B cell (primary cell): ENCODE data around the gene NPAT. TPM values are rescaled to one million over a fixed set of nuclear protein-coding genes. Genes with fewer than 3 reads are reported as not detected.

ENCODE experiments used
- ATAC-seq: fragments of 200-7000 bp; cut with Tn5 transposase; one replicate; pipeline ENCODE4 v1.10.0; 2021; ENCODE audit warnings: low read depth, mild to moderate bottlenecking, moderate number of reproducible peaks, moderate library complexity
- CTCF ChIA-PET: fragments of 350-600 bp; sonication (Branson Sonifier 250); formaldehyde crosslinking; loops from one replicate; lab custom pipeline; 2021; ENCODE audit warnings: antibody characterized with exemption, inconsistent platforms; lab: Charles Lee
- POLR2A ChIA-PET: fragments of 350-600 bp; sonication (Branson Sonifier 250); formaldehyde crosslinking; loops from one replicate; lab custom pipeline; 2021; ENCODE audit warnings: antibody characterized with exemption; lab: Charles Lee
- DNase-seq: peaks from one replicate; pipeline ENCODE4 v3.0.0; 2013
- H2AFZ ChIP-seq: 2 replicates; pipeline ENCODE4 v1.6.1; 2012; ENCODE audit warnings: mild to moderate bottlenecking, low read depth, low read length; ENCODE audit not compliant: insufficient read depth, poor library complexity, severe bottlenecking
- H3K27ac ChIP-seq, 2 donors: 1 replicate in 1 of 2; 2 replicates in 1 of 2; pipeline ENCODE4 v1.5.1; 2012 to 2013; ENCODE audit warnings: low read length in 2 of 2, mild to moderate bottlenecking in 2 of 2, moderate library complexity in 1 of 2
- H3K27me3 ChIP-seq, 4 experiments: fragments of 200-600 bp in 1 of 4; sonication (generic) in 1 of 4; replicated peaks in 1 of 4; 1 replicate in 2 of 4; 2 replicates in 2 of 4; pipeline versions ENCODE4 v1.6.1 to v1.7.0; 2013 to 2016; ENCODE audit warnings: low read length in 3 of 4, mild to moderate bottlenecking in 2 of 4, mixed read lengths in 1 of 4, moderate library complexity in 1 of 4; ENCODE audit not compliant: insufficient read depth in 4 of 4, control insufficient read depth in 3 of 4; ENCODE audit errors: control extremely low read depth in 1 of 4
- H3K36me3 ChIP-seq, 2 experiments: replicated peaks in 1 of 2; 1 replicate in 1 of 2; 2 replicates in 1 of 2; pipeline versions ENCODE4 v1.6.1 to v1.7.1; 2013; ENCODE audit warnings: low read length in 1 of 2; ENCODE audit not compliant: insufficient read depth in 2 of 2, control insufficient read depth in 1 of 2; ENCODE audit errors: control extremely low read depth in 1 of 2, extremely low read depth in 1 of 2
- H3K4me1 ChIP-seq, 2 donors: fragments of 200-600 bp in 1 of 2; sonication (generic) in 1 of 2; 1 replicate in 1 of 2; 2 replicates in 1 of 2; pipeline versions ENCODE4 v1.5.1 to v1.6.1; 2013 to 2017; ENCODE audit warnings: low read length in 2 of 2; ENCODE audit not compliant: control insufficient read depth in 2 of 2, insufficient read depth in 2 of 2
- H3K4me2 ChIP-seq: replicated peaks from 2 replicates; pipeline ENCODE3; 2012; ENCODE audit warnings: mild to moderate bottlenecking, low read depth, low read length; ENCODE audit not compliant: poor library complexity, severe bottlenecking
- H3K4me3 ChIP-seq, 5 experiments: fragments of 200-600 bp in 1 of 5; sonication (generic) in 1 of 5; 1 replicate in 3 of 5; 2 replicates in 2 of 5; pipeline versions ENCODE4 v1.5.1 to v1.7.0; 2011 to 2016; ENCODE audit warnings: low read length in 4 of 5, mild to moderate bottlenecking in 4 of 5, low read depth in 2 of 5, control low read depth in 1 of 5, moderate library complexity in 1 of 5; ENCODE audit not compliant: insufficient read depth in 1 of 5; ENCODE audit errors: control extremely low read depth in 1 of 5, extremely low read depth in 1 of 5
- H3K79me2 ChIP-seq: fragments of 200-600 bp; sonication (generic); one replicate; pipeline ENCODE4 v1.6.0; 2016; ENCODE audit warnings: low read length; ENCODE audit not compliant: control insufficient read depth, insufficient read depth
- H3K9ac ChIP-seq: fragments of 200-600 bp; sonication (generic); 2 replicates; pipeline ENCODE4 v1.6.1; 2017; ENCODE audit warnings: mild to moderate bottlenecking, low read length, moderate library complexity
- H3K9me3 ChIP-seq, 3 donors: one replicate each; pipeline versions ENCODE4 v1.6.1 to v1.7.1; 2013; ENCODE audit warnings: low read length in 2 of 3; ENCODE audit not compliant: control insufficient read depth in 2 of 3, insufficient read depth in 1 of 3; ENCODE audit errors: control extremely low read depth in 1 of 3
- H4K20me1 ChIP-seq: 2 replicates; pipeline ENCODE4 v1.6.0; 2012; ENCODE audit warnings: mild to moderate bottlenecking, low read length; ENCODE audit not compliant: insufficient read depth, control insufficient read depth, poor library complexity, severe bottlenecking
- H3K27ac Mint-ChIP-seq: one replicate; pipeline ENCODE4 v1.8.0; 2021; ENCODE audit warnings: mixed read lengths
- H3K27me3 Mint-ChIP-seq: one replicate; pipeline ENCODE4 v1.8.0; 2021; ENCODE audit warnings: mixed read lengths
- H3K4me1 Mint-ChIP-seq: one replicate; pipeline ENCODE4 v1.8.0; 2021; ENCODE audit warnings: mixed read lengths
- H3K4me3 Mint-ChIP-seq: one replicate; pipeline ENCODE4 v1.8.0; 2021; ENCODE audit warnings: mixed read lengths
- H3K9me3 Mint-ChIP-seq: one replicate; pipeline ENCODE4 v1.8.0; 2022; ENCODE audit warnings: mixed read lengths; ENCODE audit not compliant: insufficient read depth
- CTCF ChIP-seq: fragments of 200-600 bp; IDR thresholded peaks from one replicate; pipeline ENCODE4 v1.8.0; 2022; ENCODE audit warnings: antibody characterized with exemption, mild to moderate bottlenecking
- EZH2 ChIP-seq: IDR thresholded peaks from 2 replicates; pipeline ENCODE4 v1.6.1; 2012; ENCODE audit warnings: borderline replicate concordance, low read depth, mild to moderate bottlenecking, moderate library complexity, low read length; ENCODE audit not compliant: insufficient read depth, poor library complexity, severe bottlenecking
- WGBS: methylation state at CpG from one replicate; pipeline ENCODE4 v1.1.5; 2013; ENCODE audit warnings: missing lambda C conversion rate; ENCODE audit not compliant: insufficient coverage; 5-methylcytosine and 5-hydroxymethylcytosine counted together
- intact Hi-C: fragments of 100-400 bp; cut with micrococcal nuclease; formaldehyde crosslinking; loops from one replicate; pipeline ENCODE4 v1.10.0; 2022
- polyA plus RNA-seq: library from polyadenylated mRNA; depleted of rRNA; stranded (reverse); fragments of >200 nt; gene quantifications from 2 replicates; pipeline ENCODE4 v1.2.3, GENCODE V29; 2012
- total RNA-seq, 2 donors: library from RNA; stranded (reverse); fragments of 120-200 nt in 1 of 2; gene quantifications; 1 replicate in 1 of 2; 2 replicates in 1 of 2; pipeline versions ENCODE4 v1.2.3 to v1.2.4, GENCODE V29; 2013 to 2022

The NPAT gene
- total and polyA plus RNA-seq, 2 donors (not counting 1 experiment from before 2014, with no cell fraction given) = 8.8 to 51.7 TPM

- no peak overlapping the region for H3K27ac Mint-ChIP-seq
Observed at GRCh38 chr11:108213784-108214183, 8.7 kb downstream of the NPAT start.

DNA sequence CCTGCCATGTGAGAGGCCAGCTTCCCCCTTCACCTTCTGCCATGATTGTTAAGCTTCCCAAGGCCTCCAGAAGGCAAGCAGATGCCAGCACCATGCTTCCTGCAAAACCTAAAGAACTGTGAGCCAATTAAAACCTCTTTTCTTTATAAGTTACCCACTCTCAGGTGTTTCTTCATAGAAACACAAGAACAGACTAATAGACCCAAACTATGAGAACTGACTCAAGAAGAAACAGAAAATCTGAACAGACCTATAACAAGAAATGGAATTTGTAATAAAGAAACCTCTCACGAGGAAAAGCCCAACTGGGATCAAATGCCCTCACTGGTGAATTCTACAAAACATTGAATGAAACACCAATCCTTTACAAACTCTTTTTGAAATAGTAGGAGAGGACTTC is 12.0 kb downstream of the NPAT start:
- H3K27me3 Mint-ChIP-seq = no peaks in the 10 kb centered on the region
- intact Hi-C loops = no loop called here
- H3K27ac Mint-ChIP-seq = peak overlapping the region; percentile 17
- CTCF ChIA-PET = no interaction called here
- peaks cover 11 to 70% of the 10 kb centered on the region in 2 experiments for H3K36me3 ChIP-seq
- no peaks in the 10 kb centered on the region for H3K27me3 ChIP-seq
- DNase-seq = no peak
- peaks cover 99% of the 10 kb centered on the region for H3K79me2 ChIP-seq
- POLR2A ChIA-PET = no interaction called here
- H3K4me1 ChIP-seq = no peaks in the 10 kb centered on the region
- no peak overlapping the region for H3K9ac ChIP-seq
- peaks cover 6 to 27% (median 23%) of the 10 kb centered on the region in 3 donors for H3K9me3 ChIP-seq
- H2AFZ ChIP-seq = no peak overlapping the region
- WGBS = no CpG with 5 or more reads among the region's 1 CpG
- TF ChIP-seq EZH2 (no peak), CTCF (no peak)
- ATAC-seq = no peak
- H3K4me1 Mint-ChIP-seq = peaks cover 29% of the 10 kb centered on the region
- H3K4me2 ChIP-seq = no peak overlapping the region
- no peak overlapping the region for H3K4me3 ChIP-seq
- no peak overlapping the region for H3K27ac ChIP-seq
- H3K4me3 Mint-ChIP-seq = no peak overlapping the region
- H3K9me3 Mint-ChIP-seq = peaks cover 3% of the 10 kb centered on the region
- H4K20me1 ChIP-seq = peaks cover 54% of the 10 kb centered on the region

More at GRCh38 chr11:108213784-108214183, 8.7 kb downstream of the NPAT start:
- H3K9me3 Mint-ChIP-seq = no peaks in the 10 kb centered on the region
- POLR2A ChIA-PET = no interaction called here
- H3K27ac ChIP-seq = no peak overlapping the region
- peaks cover 5 to 7% of the 10 kb centered on the region in 2 donors for H3K4me1 ChIP-seq
- peaks cover 3 to 49% of the 10 kb centered on the region in 2 experiments for H3K36me3 ChIP-seq
- peaks cover 45% of the 10 kb centered on the region for H3K4me1 Mint-ChIP-seq
- CTCF ChIA-PET = interaction anchor here (1.1 kb wide), 1 partner anchor 95 kb away, joined by 3 read pairs; no protein-coding TSS in a partner anchor
- H4K20me1 ChIP-seq = peaks cover 32% of the 10 kb centered on the region
- ATAC-seq (no peak), DNase-seq (no peak)
- H2AFZ ChIP-seq = no peak overlapping the region
- peaks cover 98% of the 10 kb centered on the region for H3K79me2 ChIP-seq
- no peak overlapping the region for H3K4me2 ChIP-seq
- no peak overlapping the region for H3K4me3 Mint-ChIP-seq
- no CpG with 5 or more reads among the region's 2 CpGs for WGBS
- H3K9ac ChIP-seq = no peak overlapping the region
- intact Hi-C loops = no loop called here
- no peaks in the 10 kb centered on the region for H3K27me3 Mint-ChIP-seq
- no peaks in the 10 kb centered on the region for H3K27me3 ChIP-seq
- TF ChIP-seq EZH2 (no peak), CTCF (no peak)
- H3K9me3 ChIP-seq = no peaks in the 10 kb centered on the region
- H3K4me3 ChIP-seq = no peak overlapping the region
